GM23338 (cell line): ENCODE measurements around the gene SH3PXD2B. TPM values are rescaled to one million over a fixed set of nuclear protein-coding genes. Genes with fewer than 3 reads are reported as not detected.

Experiments used
- ATAC-seq: fragments of 200-7000 bp; cut with Tn5 transposase; 3 replicates; pipeline ENCODE4 v1.9.1; 2020
- DNase-seq: peaks from one replicate; pipeline ENCODE4 v3.0.0-alpha.2; 2015; ENCODE audit warnings: low spot score
- H2AFZ ChIP-seq: fragments of 200-600 bp; sonication (generic); 2 replicates; pipeline ENCODE4 v1.8.0; 2016; ENCODE audit warnings: antibody characterized with exemption, mild to moderate bottlenecking, moderate library complexity
- H3F3A ChIP-seq: fragments of 200-600 bp; sonication (generic); replicated peaks from 2 replicates; pipeline ENCODE4 v1.8.0; 2017; ENCODE audit warnings: antibody characterized with exemption, mixed run types, low read depth
- H3K27ac ChIP-seq: fragments of 200-600 bp; sonication (generic); 2 replicates; pipeline ENCODE4 v1.6.1; 2016; ENCODE audit warnings: low read depth
- H3K27me3 ChIP-seq: fragments of 200-600 bp; sonication (generic); 2 replicates; pipeline ENCODE4 v1.8.0; 2016; ENCODE audit warnings: mild to moderate bottlenecking, mixed run types, moderate library complexity; ENCODE audit not compliant: insufficient read depth
- H3K36me3 ChIP-seq: fragments of 200-600 bp; sonication (generic); 2 replicates; pipeline ENCODE4 v1.8.0; 2016; ENCODE audit warnings: mild to moderate bottlenecking; ENCODE audit not compliant: insufficient read depth
- H3K4me1 ChIP-seq: fragments of 200-600 bp; sonication (generic); 2 replicates; pipeline ENCODE4 v1.8.0; 2016; ENCODE audit warnings: mild to moderate bottlenecking, moderate library complexity; ENCODE audit not compliant: insufficient read depth
- H3K4me2 ChIP-seq: fragments of 200-600 bp; sonication (generic); 2 replicates; pipeline ENCODE4 v1.7.1; 2017; ENCODE audit warnings: mixed run types
- H3K4me3 ChIP-seq: fragments of 200-600 bp; sonication (generic); 2 replicates; pipeline ENCODE4 v1.6.1; 2016; ENCODE audit warnings: mixed run types
- H3K79me2 ChIP-seq: fragments of 200-600 bp; sonication (generic); replicated peaks from 2 replicates; pipeline ENCODE4 v1.8.0; 2017; ENCODE audit warnings: mild to moderate bottlenecking; ENCODE audit not compliant: insufficient read depth
- H3K9me2 ChIP-seq: fragments of 200-600 bp; sonication (generic); 2 replicates; pipeline ENCODE4 v1.8.0; 2017; ENCODE audit not compliant: insufficient read depth
- H4K20me1 ChIP-seq: fragments of 200-600 bp; sonication (generic); replicated peaks from 2 replicates; pipeline ENCODE4 v1.8.0; 2017; ENCODE audit warnings: mild to moderate bottlenecking; ENCODE audit not compliant: insufficient read depth
- H3K27ac Mint-ChIP-seq: 2 replicates; pipeline ENCODE4 v1.8.0; 2020; ENCODE audit warnings: inconsistent platforms, mild to moderate bottlenecking, moderate library complexity, mixed read lengths
- H3K27me3 Mint-ChIP-seq: 3 replicates; pipeline ENCODE4 v1.8.0; 2022; ENCODE audit warnings: low read depth, mild to moderate bottlenecking, moderate library complexity, mixed read lengths, inconsistent platforms; ENCODE audit not compliant: insufficient read depth, poor library complexity
- H3K36me3 Mint-ChIP-seq: 3 replicates; pipeline ENCODE4 v1.8.0; 2021; ENCODE audit warnings: low read depth, mild to moderate bottlenecking, inconsistent platforms, moderate library complexity, mixed read lengths
- H3K4me1 Mint-ChIP-seq: 3 replicates; pipeline ENCODE4 v1.8.0; 2020; ENCODE audit warnings: mild to moderate bottlenecking, inconsistent platforms, mixed read lengths
- H3K4me3 Mint-ChIP-seq: 3 replicates; pipeline ENCODE4 v1.8.0; 2021; ENCODE audit warnings: moderate library complexity, mild to moderate bottlenecking, inconsistent platforms, mixed read lengths
- H3K9me3 Mint-ChIP-seq: 3 replicates; pipeline ENCODE4 v1.8.0; 2020; ENCODE audit warnings: moderate library complexity, mild to moderate bottlenecking, inconsistent platforms, mixed read lengths
- CREB1 ChIP-seq: fragments of 250-450 bp; sonication (Bioruptor Pico); IDR thresholded peaks from 2 replicates; pipeline ENCODE4 v1.5.0; 2020; ENCODE audit warnings: low read depth, mild to moderate bottlenecking, moderate library complexity
- EZH2 ChIP-seq: fragments of 200-600 bp; sonication (generic); IDR thresholded peaks from one replicate; pipeline ENCODE4 v1.8.0; 2017; ENCODE audit warnings: antibody characterized with exemption, mild to moderate bottlenecking, low read depth; ENCODE audit not compliant: unreplicated experiment
- EZH2phosphoT487 ChIP-seq: fragments of 200-600 bp; sonication (generic); IDR thresholded peaks from one replicate; pipeline ENCODE4 v1.8.1; 2018; ENCODE audit warnings: antibody characterized with exemption; ENCODE audit not compliant: unreplicated experiment
- STAT1 ChIP-seq: IDR thresholded peaks from one replicate; pipeline ENCODE4 v1.6.1; 2016; ENCODE audit warnings: antibody characterized with exemption; ENCODE audit not compliant: unreplicated experiment
- polyA plus RNA-seq: library from polyadenylated mRNA; unstranded; fragments of >200 nt; fragmentation: Nextera tagmentation; extraction: Ambion mirVana; gene quantifications from 2 replicates; pipeline ENCODE4 v1.2.1, GENCODE V29; 2016
- total RNA-seq: library from RNA; depleted of rRNA; stranded (reverse); fragments of >200 nt; shearing (Covaris generic); gene quantifications from 2 replicates; pipeline ENCODE4 v1.2.3, GENCODE V29; 2014
- TF ChIP-seq, protein P1 (sequence below), 2 experiments: fragments of 200-600 bp in 1 of 2; sonication (generic) in 1 of 2; conservative IDR thresholded peaks; 2 replicates each; pipeline versions ENCODE4 v1.5.1 to v1.6.1; 2016 to 2017; ENCODE audit warnings: antibody characterized with exemption in 2 of 2, low read depth in 2 of 2, mild to moderate bottlenecking in 2 of 2, moderate library complexity in 1 of 2
- TF ChIP-seq, protein P2 (sequence below): fragments of 250-450 bp; sonication (Bioruptor Pico); IDR thresholded peaks from 2 replicates; pipeline ENCODE4 v1.5.0; 2020; ENCODE audit warnings: mild to moderate bottlenecking, moderate library complexity
- TF ChIP-seq, protein P3 (sequence below): IDR thresholded peaks from 2 replicates; pipeline ENCODE4 v1.6.1; 2016; ENCODE audit warnings: antibody characterized with exemption

SH3PXD2B gene
- total and polyA plus RNA-seq, 2 experiments from 2014 or later, result 40.2 to 52.5 TPM

DNA sequence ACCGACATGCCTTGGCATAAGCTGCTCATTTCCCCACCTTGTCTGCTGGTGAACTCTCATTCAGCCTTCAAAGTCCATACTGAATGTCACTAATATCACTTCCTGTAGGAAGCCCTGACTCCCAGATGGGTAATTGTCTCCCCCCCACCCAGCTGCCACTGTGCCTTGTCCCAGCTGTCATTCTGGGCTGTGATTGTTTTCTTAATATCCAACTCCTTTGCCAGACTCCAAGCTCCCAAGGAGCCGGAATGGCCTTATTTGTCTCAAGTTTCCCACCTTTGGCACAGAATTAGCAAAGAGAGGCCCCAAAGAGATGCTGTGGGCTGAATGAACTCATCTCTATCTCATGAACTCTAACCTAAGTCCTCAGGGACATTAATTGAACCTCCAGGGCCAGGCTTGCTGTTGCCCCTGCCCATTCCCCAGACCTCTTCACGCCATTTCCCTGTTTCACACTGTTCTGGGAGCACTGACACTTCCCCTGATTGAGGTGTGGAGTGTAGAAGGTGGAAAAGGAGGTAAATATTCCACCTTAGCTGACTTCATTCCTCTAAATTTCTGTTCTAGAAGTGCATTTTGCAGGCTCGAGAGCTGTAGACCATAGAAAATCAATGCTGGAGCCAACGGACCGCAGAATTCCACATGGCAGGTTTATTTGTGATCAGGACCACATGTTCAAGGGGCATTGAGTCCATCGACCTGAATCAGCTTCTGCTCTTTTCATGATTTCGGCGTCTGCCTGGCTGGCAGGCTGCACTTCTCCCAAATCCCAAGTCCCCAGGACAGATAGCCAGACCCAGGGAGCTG, 4.9 kb upstream of the SH3PXD2B start:
- H3K4me3 ChIP-seq, result no peak overlapping the region
- no peaks in the 10 kb centered on the region; the same call in 1 of the 2 replicates for H4K20me1 ChIP-seq
- no peak overlapping the region for H3K4me3 Mint-ChIP-seq
- peaks cover 21% of the 10 kb centered on the region for H3K4me1 ChIP-seq
- peaks cover 21% of the 10 kb centered on the region for H3K27me3 Mint-ChIP-seq
- H3K27me3 ChIP-seq, result 0 out of 2 replicates have a peak, but pooled peaks cover 4% of the 10 kb centered on the region
- H3K4me1 Mint-ChIP-seq, result peaks cover 34% of the 10 kb centered on the region
- H2AFZ ChIP-seq, result no peak overlapping the region
- no peak overlapping the region for H3K4me2 ChIP-seq
- H3K9me3 Mint-ChIP-seq, result peaks cover 15% of the 10 kb centered on the region; the same call in 1 of the 3 replicates
- TF ChIP-seq, protein P1, sequence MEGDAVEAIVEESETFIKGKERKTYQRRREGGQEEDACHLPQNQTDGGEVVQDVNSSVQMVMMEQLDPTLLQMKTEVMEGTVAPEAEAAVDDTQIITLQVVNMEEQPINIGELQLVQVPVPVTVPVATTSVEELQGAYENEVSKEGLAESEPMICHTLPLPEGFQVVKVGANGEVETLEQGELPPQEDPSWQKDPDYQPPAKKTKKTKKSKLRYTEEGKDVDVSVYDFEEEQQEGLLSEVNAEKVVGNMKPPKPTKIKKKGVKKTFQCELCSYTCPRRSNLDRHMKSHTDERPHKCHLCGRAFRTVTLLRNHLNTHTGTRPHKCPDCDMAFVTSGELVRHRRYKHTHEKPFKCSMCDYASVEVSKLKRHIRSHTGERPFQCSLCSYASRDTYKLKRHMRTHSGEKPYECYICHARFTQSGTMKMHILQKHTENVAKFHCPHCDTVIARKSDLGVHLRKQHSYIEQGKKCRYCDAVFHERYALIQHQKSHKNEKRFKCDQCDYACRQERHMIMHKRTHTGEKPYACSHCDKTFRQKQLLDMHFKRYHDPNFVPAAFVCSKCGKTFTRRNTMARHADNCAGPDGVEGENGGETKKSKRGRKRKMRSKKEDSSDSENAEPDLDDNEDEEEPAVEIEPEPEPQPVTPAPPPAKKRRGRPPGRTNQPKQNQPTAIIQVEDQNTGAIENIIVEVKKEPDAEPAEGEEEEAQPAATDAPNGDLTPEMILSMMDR (conservative IDR thresholded peaks at IDR 0.05; ENCODE audit: low read depth in 2 of 2), result no peak
- TF ChIP-seq, protein P2, sequence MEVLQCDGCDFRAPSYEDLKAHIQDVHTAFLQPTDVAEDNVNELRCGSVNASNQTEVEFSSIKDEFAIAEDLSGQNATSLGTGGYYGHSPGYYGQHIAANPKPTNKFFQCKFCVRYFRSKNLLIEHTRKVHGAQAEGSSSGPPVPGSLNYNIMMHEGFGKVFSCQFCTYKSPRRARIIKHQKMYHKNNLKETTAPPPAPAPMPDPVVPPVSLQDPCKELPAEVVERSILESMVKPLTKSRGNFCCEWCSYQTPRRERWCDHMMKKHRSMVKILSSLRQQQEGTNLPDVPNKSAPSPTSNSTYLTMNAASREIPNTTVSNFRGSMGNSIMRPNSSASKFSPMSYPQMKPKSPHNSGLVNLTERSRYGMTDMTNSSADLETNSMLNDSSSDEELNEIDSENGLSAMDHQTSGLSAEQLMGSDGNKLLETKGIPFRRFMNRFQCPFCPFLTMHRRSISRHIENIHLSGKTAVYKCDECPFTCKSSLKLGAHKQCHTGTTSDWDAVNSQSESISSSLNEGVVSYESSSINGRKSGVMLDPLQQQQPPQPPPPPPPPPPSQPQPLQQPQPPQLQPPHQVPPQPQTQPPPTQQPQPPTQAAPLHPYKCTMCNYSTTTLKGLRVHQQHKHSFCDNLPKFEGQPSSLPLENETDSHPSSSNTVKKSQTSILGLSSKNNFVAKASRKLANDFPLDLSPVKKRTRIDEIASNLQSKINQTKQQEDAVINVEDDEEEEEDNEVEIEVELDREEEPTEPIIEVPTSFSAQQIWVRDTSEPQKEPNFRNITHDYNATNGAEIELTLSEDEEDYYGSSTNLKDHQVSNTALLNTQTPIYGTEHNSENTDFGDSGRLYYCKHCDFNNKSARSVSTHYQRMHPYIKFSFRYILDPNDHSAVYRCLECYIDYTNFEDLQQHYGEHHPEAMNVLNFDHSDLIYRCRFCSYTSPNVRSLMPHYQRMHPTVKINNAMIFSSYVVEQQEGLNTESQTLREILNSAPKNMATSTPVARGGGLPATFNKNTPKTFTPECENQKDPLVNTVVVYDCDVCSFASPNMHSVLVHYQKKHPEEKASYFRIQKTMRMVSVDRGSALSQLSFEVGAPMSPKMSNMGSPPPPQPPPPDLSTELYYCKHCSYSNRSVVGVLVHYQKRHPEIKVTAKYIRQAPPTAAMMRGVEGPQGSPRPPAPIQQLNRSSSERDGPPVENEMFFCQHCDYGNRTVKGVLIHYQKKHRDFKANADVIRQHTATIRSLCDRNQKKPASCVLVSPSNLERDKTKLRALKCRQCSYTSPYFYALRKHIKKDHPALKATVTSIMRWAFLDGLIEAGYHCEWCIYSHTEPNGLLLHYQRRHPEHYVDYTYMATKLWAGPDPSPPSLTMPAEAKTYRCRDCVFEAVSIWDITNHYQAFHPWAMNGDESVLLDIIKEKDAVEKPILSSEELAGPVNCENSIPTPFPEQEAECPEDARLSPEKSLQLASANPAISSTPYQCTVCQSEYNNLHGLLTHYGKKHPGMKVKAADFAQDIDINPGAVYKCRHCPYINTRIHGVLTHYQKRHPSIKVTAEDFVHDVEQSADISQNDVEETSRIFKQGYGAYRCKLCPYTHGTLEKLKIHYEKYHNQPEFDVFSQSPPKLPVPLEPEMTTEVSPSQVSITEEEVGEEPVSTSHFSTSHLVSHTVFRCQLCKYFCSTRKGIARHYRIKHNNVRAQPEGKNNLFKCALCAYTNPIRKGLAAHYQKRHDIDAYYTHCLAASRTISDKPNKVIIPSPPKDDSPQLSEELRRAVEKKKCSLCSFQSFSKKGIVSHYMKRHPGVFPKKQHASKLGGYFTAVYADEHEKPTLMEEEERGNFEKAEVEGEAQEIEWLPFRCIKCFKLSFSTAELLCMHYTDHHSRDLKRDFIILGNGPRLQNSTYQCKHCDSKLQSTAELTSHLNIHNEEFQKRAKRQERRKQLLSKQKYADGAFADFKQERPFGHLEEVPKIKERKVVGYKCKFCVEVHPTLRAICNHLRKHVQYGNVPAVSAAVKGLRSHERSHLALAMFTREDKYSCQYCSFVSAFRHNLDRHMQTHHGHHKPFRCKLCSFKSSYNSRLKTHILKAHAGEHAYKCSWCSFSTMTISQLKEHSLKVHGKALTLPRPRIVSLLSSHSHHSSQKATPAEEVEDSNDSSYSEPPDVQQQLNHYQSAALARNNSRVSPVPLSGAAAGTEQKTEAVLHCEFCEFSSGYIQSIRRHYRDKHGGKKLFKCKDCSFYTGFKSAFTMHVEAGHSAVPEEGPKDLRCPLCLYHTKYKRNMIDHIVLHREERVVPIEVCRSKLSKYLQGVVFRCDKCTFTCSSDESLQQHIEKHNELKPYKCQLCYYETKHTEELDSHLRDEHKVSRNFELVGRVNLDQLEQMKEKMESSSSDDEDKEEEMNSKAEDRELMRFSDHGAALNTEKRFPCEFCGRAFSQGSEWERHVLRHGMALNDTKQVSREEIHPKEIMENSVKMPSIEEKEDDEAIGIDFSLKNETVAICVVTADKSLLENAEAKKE, result no peak
- TF ChIP-seq, protein P3, sequence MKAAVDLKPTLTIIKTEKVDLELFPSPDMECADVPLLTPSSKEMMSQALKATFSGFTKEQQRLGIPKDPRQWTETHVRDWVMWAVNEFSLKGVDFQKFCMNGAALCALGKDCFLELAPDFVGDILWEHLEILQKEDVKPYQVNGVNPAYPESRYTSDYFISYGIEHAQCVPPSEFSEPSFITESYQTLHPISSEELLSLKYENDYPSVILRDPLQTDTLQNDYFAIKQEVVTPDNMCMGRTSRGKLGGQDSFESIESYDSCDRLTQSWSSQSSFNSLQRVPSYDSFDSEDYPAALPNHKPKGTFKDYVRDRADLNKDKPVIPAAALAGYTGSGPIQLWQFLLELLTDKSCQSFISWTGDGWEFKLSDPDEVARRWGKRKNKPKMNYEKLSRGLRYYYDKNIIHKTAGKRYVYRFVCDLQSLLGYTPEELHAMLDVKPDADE, result no peak
- no peak for TF ChIP-seq CREB1 (CRISPR knock-in tag)
- TF ChIP-seq EZH2, result no peak
- no peak for TF ChIP-seq EZH2phosphoT487
- no peak for TF ChIP-seq STAT1
- DNase-seq (no peak), ATAC-seq (no peak)
- no peak overlapping the region for H3K27ac Mint-ChIP-seq
- H3K36me3 Mint-ChIP-seq, result no peaks in the 10 kb centered on the region; the same call in 2 of the 3 replicates
- H3K9me2 ChIP-seq, result no peaks in the 10 kb centered on the region
- no peaks in the 10 kb centered on the region for H3K79me2 ChIP-seq
- 0 out of 2 replicates have a peak, but pooled peaks cover 6% of the 10 kb centered on the region for H3F3A ChIP-seq
- no peak overlapping the region for H3K27ac ChIP-seq
- H3K36me3 ChIP-seq, result no peaks in the 10 kb centered on the region
